A673 (cell line): ENCODE data around the gene CX3CR1.

Source experiments
- CTCF ChIP-seq: fragments of 300-800, 200-600 bp; sonication (generic); conservative IDR thresholded peaks from 2 replicates; pipeline ENCODE4 v1.5.1; 2017; ENCODE audit warnings: low read depth, mild to moderate bottlenecking, antibody characterized with exemption, low read length, moderate library complexity, mixed read lengths
- EZH2 ChIP-seq: fragments of 200-600 bp; sonication (generic); IDR thresholded peaks from 2 replicates; pipeline ENCODE4 v1.6.1; 2017; ENCODE audit warnings: borderline replicate concordance, low read depth, mild to moderate bottlenecking, mixed read lengths, antibody characterized with exemption, low read length; ENCODE audit not compliant: poor library complexity, severe bottlenecking

GRCh38 chr3:39263576-39263975, 16.3 kb downstream of the CX3CR1 start:
- TF ChIP-seq CTCF = no peak
- TF ChIP-seq EZH2 = no peak
